Pons (tissue), 1 donor: ENCODE measurements around the gene TRIM8.

ENCODE experiments used
- DNase-seq: peaks from one replicate; pipeline ENCODE4 v3.0.0-alpha.2; 2016; ENCODE audit warnings: low spot score

The TRIM8 gene, protein sequence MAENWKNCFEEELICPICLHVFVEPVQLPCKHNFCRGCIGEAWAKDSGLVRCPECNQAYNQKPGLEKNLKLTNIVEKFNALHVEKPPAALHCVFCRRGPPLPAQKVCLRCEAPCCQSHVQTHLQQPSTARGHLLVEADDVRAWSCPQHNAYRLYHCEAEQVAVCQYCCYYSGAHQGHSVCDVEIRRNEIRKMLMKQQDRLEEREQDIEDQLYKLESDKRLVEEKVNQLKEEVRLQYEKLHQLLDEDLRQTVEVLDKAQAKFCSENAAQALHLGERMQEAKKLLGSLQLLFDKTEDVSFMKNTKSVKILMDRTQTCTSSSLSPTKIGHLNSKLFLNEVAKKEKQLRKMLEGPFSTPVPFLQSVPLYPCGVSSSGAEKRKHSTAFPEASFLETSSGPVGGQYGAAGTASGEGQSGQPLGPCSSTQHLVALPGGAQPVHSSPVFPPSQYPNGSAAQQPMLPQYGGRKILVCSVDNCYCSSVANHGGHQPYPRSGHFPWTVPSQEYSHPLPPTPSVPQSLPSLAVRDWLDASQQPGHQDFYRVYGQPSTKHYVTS

GRCh38 chr10:102644066-102644645, at the start of gene TRIM8:
Gene TRIM8 (plus strand): TSS chr10:102644479. CDS start chr10:102644618, 139 bp downstream.
- no peak for DNase-seq

DNA sequence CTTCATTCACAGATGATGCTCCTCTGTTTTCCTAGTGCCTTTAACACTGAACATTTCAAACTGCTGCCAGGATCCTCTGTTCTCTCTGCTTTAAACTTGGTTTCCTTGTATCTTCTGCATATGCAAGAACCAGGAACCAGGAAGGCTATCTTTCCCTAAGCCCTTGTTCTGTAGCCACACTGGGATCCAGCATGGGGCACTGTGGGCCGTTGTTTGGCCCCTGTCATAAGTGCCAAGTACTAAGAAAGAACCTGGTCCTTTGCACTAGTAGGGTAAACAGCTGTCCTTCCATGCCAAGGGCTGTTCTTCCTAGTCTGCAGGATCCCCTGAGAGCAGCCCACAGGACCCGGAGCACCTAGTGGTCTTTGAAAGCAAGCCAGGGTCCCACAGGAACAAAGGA, 49.0 kb upstream of the TRIM8 start:
- peak; percentile 68 for DNase-seq

- no peak for DNase-seq
Observed at GRCh38 chr10:102595897-102596296, 48.4 kb upstream of the TRIM8 start.

DNA sequence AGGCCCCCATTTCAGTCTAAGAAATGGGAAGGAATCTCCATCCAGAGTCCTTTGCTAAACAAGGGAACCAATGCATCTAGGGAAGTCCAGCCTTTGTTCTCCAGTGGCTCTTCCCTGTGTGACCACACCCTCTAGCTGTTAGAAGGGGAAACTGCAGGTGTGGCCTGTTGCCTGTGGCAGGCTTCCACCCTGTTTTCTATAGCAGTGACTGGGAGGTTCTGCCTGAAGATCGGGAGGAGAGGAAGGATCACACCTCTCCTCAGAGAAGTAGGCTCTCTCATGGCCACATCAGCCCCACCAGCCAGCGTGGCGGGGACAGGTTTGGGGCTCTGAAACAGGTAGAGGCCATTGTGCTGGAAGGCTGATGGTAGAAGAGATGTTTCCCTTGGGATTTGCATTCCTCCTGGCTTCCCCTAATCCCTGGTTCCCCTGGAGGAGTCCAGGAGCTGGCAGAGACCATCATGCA, 47.7 kb upstream of the TRIM8 start:
- DNase-seq, result peak; percentile 64

DNA sequence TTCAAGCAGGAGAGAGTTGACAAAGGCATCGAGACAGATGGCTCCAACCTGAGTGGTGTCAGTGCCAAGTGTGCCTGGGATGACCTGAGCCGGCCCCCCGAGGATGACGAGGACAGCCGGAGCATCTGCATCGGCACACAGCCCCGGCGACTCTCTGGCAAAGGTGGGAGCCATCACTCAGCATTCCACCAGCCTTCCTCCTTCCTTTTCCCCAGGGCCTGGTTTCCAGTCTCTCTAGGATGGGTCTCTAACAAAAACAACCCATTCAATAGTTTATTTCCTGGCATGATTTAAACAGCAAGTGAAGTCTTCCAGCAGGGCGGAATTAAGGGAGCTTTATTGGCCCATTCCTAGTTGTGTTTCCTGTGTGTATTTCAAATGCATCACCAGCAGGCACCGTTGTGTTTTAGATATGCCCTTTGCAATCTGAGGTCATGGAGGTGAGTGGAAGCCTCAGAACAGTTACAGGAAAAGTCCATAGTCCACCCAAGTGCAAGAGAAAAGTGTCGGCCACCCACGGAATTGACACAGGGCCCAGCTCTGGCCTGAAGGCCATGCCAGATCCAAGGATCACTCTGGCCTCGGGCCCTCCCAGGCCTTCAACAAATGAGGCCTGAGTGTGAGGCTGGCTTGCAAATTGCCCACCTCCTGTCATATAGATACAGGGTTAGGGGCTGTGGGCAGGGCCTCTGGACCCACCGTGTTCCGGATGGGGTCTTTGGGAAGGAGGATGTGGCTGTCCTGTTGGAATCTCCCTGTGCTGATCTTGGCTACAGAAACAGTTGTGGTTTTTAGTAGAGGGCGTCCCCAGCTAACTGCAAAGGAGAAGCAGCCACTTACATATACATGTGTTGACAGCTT, 46.9 kb upstream of the TRIM8 start:
- DNase-seq, result no peak

GRCh38 chr10:102598243-102598642, 46.0 kb upstream of the TRIM8 start:
- DNase-seq, result no peak

DNA sequence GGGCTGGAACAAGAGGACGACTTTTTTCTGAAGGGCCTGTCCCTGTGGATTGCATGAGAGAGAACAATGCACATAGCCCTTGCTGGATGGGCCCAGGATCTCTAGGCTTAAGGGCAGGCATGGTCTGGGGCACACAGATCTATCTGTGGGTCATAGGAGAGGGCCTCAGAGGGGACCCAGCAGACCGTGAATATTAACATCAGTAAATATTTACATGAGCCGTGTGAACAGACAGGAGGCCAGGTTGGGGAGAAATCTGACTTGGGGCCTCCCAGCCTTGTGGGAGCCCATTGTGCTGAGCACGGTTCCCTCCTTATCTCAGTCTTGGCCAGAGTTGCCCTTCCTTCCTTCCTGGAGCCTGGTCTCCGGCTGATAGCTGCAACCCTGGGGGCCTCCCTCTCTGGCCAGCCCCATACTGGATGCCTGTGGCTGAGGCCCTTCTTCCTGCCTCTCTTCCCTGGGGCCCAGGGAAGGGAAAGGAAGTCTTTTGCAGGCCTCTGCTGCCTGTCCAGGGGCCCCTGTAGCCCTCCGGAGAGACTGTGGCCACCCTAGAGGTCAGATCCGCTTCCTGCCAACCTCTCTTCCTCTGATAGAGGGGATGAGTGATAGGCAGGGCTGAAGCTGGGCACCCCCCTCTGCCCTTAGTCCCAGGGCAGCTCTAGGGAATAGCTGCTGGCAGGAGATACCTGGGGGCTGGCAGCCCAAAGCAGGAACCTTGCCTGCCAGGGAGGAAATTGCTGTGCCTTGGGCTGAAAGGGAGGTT, 44.5 kb upstream of the TRIM8 start:
- no peak for DNase-seq

DNA sequence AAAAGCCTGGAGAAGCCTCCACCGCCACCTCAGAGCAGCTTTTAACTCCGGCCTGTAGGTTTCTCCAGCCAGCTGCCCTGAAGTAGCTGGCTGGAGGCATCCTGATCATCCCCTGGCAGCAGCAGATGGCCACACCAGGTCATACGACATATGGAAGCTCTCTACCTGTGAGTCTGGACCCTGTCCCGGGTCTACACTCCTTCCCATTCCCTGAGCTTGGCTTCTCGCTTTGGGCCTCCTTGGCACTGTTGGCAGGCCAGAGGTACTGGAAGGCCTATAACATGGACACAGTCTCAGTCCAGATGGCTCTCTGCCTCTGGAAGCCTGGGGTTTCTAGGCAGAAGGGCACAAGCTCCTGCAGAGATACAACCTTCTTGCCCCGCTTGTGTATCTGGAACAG, 43.5 kb upstream of the TRIM8 start:
- DNase-seq, result no peak

GRCh38 chr10:102601639-102602038, 42.6 kb upstream of the TRIM8 start:
- no peak for DNase-seq

GRCh38 chr10:102602272-102603045, 41.8 kb upstream of the TRIM8 start:
- DNase-seq, result no peak

- DNase-seq, result no peak
Observed at GRCh38 chr10:102603946-102604345, 40.3 kb upstream of the TRIM8 start.

- DNase-seq, result no peak
Observed at GRCh38 chr10:102604439-102604841, 39.8 kb upstream of the TRIM8 start.

DNA sequence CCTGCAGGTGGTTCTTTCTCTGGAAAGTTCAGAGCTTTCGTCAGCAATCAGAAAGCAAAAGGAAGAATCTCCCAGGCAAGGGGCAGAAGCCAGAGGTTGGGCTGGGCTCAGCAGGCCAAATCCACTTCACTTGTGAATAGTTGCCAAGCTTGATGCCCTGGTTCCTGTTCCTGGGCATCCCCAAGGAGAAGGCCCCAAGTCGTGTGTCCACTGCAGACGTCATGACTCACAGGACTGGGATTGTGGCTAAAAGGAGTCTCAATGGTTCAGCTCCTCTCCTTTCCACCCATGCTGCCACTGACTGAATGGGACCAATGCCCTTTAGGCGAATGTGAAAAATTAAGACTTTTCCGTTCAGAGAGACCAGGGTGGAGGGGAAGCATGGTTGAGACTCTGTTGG, 38.6 kb upstream of the TRIM8 start:
- no peak for DNase-seq

GRCh38 chr10:102608487-102608886, 35.8 kb upstream of the TRIM8 start:
- DNase-seq, result no peak

DNA sequence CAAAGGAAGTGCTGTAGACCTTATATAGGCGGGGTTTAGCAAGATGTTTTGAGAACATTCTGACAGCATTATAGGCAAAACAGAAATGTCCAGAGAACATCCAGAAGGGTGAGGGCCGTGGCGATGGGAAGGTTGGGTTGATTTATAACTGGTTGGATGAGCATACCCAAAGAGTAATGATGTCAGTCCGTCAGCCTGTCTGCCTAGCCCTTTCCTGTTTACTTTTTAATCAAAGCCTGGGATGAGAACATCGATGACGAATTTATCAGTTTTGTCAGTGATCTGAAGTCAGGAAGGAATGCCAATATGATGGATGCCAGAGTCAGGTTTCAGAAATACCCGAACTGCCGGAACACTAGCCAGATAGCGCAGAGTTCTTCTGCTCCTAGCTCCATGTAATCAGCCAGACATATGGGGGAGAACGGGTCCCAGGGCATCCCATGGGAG, 33.8 kb upstream of the TRIM8 start:
- DNase-seq, result no peak

DNA sequence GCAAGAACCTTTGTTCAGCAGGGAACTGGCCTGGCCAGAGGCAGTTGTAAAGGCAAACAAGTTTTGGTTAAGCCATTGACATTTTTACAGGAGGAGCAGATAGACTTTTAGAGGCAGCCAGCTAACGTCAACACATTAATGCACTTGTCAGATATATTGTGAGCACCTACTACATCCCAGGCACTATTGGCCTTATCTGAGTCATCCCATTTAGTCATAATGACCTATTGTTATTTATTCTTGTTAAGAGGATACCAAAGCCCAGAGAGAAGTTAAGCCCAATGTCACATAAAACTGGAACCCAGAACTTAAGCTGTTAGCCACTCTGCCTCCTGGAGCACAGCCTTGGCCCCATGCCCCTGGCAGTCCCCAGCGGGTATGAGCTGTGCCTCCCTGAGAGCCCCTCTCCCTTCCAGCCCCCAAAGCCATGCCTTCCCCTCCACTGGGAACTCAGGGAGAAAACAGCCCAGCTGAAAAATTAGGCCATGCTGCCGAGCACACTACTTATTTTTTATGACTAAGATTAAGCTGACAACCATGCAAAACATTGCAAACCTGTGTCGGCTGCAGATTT, 32.7 kb upstream of the TRIM8 start:
- no peak for DNase-seq

GRCh38 chr10:102612964-102613275, 31.4 kb upstream of the TRIM8 start:
- no peak for DNase-seq

DNA sequence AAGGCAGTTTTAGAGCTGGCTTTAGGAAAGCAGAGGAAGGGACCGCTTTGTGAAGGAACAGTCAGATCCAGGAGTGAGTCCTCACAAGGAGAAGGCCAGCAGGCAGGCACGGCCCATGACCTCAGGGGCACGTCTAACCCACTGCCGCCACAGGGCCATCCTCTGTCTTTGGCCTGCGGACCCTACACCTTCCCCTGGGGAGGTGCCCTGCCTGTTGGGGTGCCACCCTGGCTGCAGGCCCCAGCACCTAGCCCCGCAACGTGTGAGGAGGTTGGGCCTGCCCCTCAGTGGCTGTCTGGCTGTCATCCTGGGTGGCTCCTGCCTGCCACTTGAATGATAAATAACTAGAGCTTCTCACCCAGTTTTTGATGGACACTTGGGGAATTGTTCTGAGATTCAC, 31.0 kb upstream of the TRIM8 start:
- no peak for DNase-seq

GRCh38 chr10:102613785-102614184, 30.5 kb upstream of the TRIM8 start:
- DNase-seq, result no peak

DNA sequence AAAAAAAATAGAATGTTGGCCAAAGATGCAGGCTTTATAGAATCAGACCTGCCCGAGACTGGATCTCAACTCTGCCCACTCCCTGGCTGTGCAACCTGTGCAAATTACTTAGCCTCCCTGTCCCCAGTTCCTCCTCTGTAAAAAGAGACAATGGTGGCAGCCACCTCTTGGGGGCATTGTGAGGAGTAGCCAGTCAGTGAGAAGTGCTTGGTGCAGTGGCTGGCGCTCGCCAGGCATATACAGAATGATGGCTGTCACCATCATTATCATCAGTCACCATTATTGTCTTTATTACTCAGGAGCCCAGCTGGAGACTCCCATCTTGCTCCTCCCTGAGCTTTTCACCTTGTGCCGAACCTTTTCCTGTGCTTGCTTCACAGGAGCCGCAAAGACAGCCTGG, 29.4 kb upstream of the TRIM8 start:
- no peak for DNase-seq

DNA sequence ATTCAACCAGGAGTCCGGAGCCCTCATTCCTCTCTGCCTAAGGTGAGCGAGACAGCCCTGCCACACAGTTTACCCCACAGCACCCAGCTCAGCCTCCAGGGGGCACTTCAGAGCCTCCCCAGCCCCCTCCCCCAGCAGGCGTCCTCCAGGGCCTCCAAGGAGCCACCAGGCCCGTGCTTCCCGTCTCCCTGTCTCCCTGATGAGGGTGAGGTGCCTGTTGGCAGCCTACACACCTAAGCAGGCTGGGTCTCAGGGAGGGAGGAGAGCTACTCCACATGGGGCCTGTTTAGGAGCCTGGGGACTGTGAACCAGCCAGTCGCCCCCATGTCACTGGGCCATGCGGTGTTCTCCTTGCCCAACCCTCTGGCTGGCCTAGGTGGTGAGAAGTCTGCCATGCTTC, 28.9 kb upstream of the TRIM8 start:
- no peak for DNase-seq
